ENCODE results near the gene USP3. TPM values are rescaled to one million over a fixed set of nuclear protein-coding genes. Genes with fewer than 3 reads are reported as not detected.

Gene USP3
- total and polyA plus RNA-seq, 2 of the 13 experiments (the other 11 are each of a cell fraction or from before 2014, with no cell fraction given) = 14.3 to 61.2 TPM

DNA sequence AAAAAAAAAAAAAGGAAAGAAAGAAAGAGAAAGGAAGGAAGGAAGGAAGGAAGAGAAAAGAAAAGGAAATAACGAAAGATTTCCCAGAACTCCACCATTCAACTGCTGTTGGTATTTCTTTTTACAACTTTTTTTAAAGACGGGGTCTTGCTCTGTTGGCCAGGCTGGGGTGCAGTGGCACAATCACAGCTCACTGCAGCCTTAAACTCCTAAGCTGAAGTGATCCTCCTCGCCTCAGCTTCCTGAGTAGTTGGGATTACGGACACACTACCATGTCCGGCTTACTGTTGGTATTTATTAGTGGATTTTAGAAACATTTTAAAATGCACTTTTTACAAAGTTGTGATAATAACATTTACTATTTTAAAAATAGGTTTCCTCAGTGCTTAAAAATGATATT is 15.0 kb upstream of the USP3 start:
- no peak overlapping the region for H3K4me3 ChIP-seq (replicated peaks in 1 of 3; ENCODE audit: insufficient read depth in 1 of 3, low read depth in 2 of 3, low read length in 3 of 3)

More for the DNA sequence above, 15.0 kb upstream of the USP3 start:
- no peak overlapping the region for H2AFZ ChIP-seq (ENCODE audit: low read length)
- no peak overlapping the region for H3K9ac ChIP-seq (ENCODE audit: insufficient read depth, low read depth, low read length)
- 78% methylated on average over 5 of the region's 5 CpGs for whole genome bisulfite sequencing (ENCODE audit: low lambda C conversion rate)
- H3K4me2 ChIP-seq (ENCODE audit: low read depth, low read length) = no peak overlapping the region
- in situ Hi-C loops (cut with HindIII; ENCODE audit: extremely low pct_ligation_motif_present, low pct_unique_long_range_greater_than_20kb) (no loop called here), intact Hi-C loops (cut with micrococcal nuclease; ENCODE audit: unreplicated experiment) (no loop called here)
- DNase-seq (ENCODE audit: low spot score) (no peak), FAIRE-seq (no peak), ATAC-seq (no peak)
- H3K27ac ChIP-seq (ENCODE audit: extremely low read length, insufficient read depth, low read length) = no peak overlapping the region
- no peaks in the 10 kb centered on the region for H3K79me2 ChIP-seq (ENCODE audit: insufficient read depth, low read length)
- no peaks in the 10 kb centered on the region; a peak in 1 of 5 replicates for H3K27me3 ChIP-seq (ENCODE audit: control insufficient read depth in 1 of 2, insufficient read depth in 2 of 2, low read length in 2 of 2)
- ChIA-PET POLR2A (interaction anchor here (1.0 kb wide), 1 partner anchor 13 kb away, joined by 3 read pairs; no protein-coding TSS in a partner anchor), CTCF (ENCODE audit: low intra/inter-chr PET ratio, low total read pairs) (no interaction called here)
- no peaks in the 10 kb centered on the region for H4K20me1 ChIP-seq (ENCODE audit: insufficient read depth, low read length)
- no peaks in the 10 kb centered on the region for H3K9me3 ChIP-seq (ENCODE audit: low read length)
- H3K36me3 ChIP-seq (replicated peaks in 1 of 2; ENCODE audit: control insufficient read depth in 1 of 2, insufficient read depth in 2 of 2, low read length in 2 of 2) = no peaks in the 10 kb centered on the region
- TF ChIP-seq ETV6 (CRISPR knock-in tag; conservative IDR thresholded peaks at IDR 0.05) (no peak), NKX3-1 (CRISPR knock-in tag; IDR thresholded peaks at IDR 0.05) (no peak), U2AF2 (IDR thresholded peaks at IDR 0.05; ENCODE audit: low read depth, low read length) (no peak), FOXM1 (CRISPR knock-in tag; IDR thresholded peaks at IDR 0.05) (no peak), SSRP1 (CRISPR knock-in tag; IDR thresholded peaks at IDR 0.05) (no peak), CHCHD3 (CRISPR knock-in tag; IDR thresholded peaks at IDR 0.05) (no peak), NONO (IDR thresholded peaks at IDR 0.05) (no peak), NONO (CRISPR knock-in tag; conservative IDR thresholded peaks at IDR 0.05) (no peak), ZNF709 (CRISPR knock-in tag; IDR thresholded peaks at IDR 0.05) (no peak), ZNF101 (CRISPR knock-in tag; IDR thresholded peaks at IDR 0.05; ENCODE audit: borderline replicate concordance, low read depth) (no peak), ZNF446 (CRISPR knock-in tag; IDR thresholded peaks at IDR 0.05) (no peak), RFX1 (IDR thresholded peaks at IDR 0.05) (no peak), SAP130 (CRISPR knock-in tag; IDR thresholded peaks at IDR 0.05; ENCODE audit: low read depth) (no peak), ZNF577 (CRISPR knock-in tag; IDR thresholded peaks at IDR 0.05; ENCODE audit: borderline replicate concordance, low read depth) (no peak), GTF2F1 (IDR thresholded peaks at IDR 0.05; ENCODE audit: low read length) (no peak)
- TF ChIP-seq, protein P1, sequence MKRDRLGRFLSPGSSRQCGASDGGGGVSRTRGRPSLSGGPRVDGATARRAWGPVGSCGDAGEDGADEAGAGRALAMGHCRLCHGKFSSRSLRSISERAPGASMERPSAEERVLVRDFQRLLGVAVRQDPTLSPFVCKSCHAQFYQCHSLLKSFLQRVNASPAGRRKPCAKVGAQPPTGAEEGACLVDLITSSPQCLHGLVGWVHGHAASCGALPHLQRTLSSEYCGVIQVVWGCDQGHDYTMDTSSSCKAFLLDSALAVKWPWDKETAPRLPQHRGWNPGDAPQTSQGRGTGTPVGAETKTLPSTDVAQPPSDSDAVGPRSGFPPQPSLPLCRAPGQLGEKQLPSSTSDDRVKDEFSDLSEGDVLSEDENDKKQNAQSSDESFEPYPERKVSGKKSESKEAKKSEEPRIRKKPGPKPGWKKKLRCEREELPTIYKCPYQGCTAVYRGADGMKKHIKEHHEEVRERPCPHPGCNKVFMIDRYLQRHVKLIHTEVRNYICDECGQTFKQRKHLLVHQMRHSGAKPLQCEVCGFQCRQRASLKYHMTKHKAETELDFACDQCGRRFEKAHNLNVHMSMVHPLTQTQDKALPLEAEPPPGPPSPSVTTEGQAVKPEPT (CRISPR knock-in tag; IDR thresholded peaks at IDR 0.05; ENCODE audit: low read depth) = no peak
- TF ChIP-seq, protein P2, sequence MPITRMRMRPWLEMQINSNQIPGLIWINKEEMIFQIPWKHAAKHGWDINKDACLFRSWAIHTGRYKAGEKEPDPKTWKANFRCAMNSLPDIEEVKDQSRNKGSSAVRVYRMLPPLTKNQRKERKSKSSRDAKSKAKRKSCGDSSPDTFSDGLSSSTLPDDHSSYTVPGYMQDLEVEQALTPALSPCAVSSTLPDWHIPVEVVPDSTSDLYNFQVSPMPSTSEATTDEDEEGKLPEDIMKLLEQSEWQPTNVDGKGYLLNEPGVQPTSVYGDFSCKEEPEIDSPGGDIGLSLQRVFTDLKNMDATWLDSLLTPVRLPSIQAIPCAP (CRISPR knock-in tag; IDR thresholded peaks at IDR 0.05; ENCODE audit: low read depth) = no peak
- TF ChIP-seq, protein P3, sequence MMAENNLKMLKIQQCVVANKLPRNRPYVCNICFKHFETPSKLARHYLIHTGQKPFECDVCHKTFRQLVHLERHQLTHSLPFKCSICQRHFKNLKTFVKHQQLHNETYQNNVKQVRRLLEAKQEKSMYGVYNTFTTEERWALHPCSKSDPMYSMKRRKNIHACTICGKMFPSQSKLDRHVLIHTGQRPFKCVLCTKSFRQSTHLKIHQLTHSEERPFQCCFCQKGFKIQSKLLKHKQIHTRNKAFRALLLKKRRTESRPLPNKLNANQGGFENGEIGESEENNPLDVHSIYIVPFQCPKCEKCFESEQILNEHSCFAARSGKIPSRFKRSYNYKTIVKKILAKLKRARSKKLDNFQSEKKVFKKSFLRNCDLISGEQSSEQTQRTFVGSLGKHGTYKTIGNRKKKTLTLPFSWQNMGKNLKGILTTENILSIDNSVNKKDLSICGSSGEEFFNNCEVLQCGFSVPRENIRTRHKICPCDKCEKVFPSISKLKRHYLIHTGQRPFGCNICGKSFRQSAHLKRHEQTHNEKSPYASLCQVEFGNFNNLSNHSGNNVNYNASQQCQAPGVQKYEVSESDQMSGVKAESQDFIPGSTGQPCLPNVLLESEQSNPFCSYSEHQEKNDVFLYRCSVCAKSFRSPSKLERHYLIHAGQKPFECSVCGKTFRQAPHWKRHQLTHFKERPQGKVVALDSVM (CRISPR knock-in tag; IDR thresholded peaks at IDR 0.05) = no peak
- H3K4me1 ChIP-seq (ENCODE audit: insufficient read depth, low read length) = peaks cover 57% of the 10 kb centered on the region
- no TSS peak for BruUV-seq (replicated peaks)

Measured in HepG2 (cell line).